ENCODE measurements around the gene SLC17A3.

Gene SLC17A3

GRCh38 chr6:25868436-25869183 lies 5.4 kb downstream of the SLC17A3 start:
- Histone ChIP-seq H2AFZ (ENCODE audit: low read length) (no peak overlapping the region), H3K36me3 (replicated peaks; ENCODE audit: insufficient read depth, low read length) (no peaks in the 10 kb centered on the region), H3K4me1 (ENCODE audit: low read length) (no peaks in the 10 kb centered on the region), H3K79me2 (ENCODE audit: low read length) (no peaks in the 10 kb centered on the region), H4K20me1 (ENCODE audit: insufficient read depth, low read length) (no peaks in the 10 kb centered on the region), H3K9me3 (replicated peaks; ENCODE audit: insufficient read depth, low read length) (no peaks in the 10 kb centered on the region), H3K9ac (ENCODE audit: low read length) (no peak overlapping the region), H3K4me2 (ENCODE audit: low read depth, low read length) (no peak overlapping the region), H3K27ac (ENCODE audit: low read length) (no peak overlapping the region), H3K27me3 (replicated peaks; ENCODE audit: insufficient read depth, low read length) (no peaks in the 10 kb centered on the region), H3F3A (ENCODE audit: insufficient read depth, low read length) (no peaks in the 10 kb centered on the region), H3K4me3 (ENCODE audit: low read length) (no peak overlapping the region), H3K9me2 (replicated peaks; ENCODE audit: insufficient read depth, low read length) (no peaks in the 10 kb centered on the region)
- TF ChIP-seq EZH2 (optimal IDR thresholded peaks at IDR 0.05; ENCODE audit: low read depth, low read length): no peak
- no peak for TF ChIP-seq EZH2phosphoT487 (IDR thresholded peaks at IDR 0.05; ENCODE audit: low read length)
- no peak for TF ChIP-seq CTCF (IDR thresholded peaks at IDR 0.05; ENCODE audit: low read length)
- DNase-seq: no peak

- H3K9ac ChIP-seq (ENCODE audit: low read length): no peak overlapping the region
- no peaks in the 10 kb centered on the region for H3K36me3 ChIP-seq (replicated peaks; ENCODE audit: insufficient read depth, low read length)
- H3K4me3 ChIP-seq (ENCODE audit: low read length): no peak overlapping the region
- H3K9me3 ChIP-seq (replicated peaks; ENCODE audit: insufficient read depth, low read length): no peaks in the 10 kb centered on the region
- no peak overlapping the region for H3K27ac ChIP-seq (ENCODE audit: low read length)
- no peak overlapping the region for H3K4me2 ChIP-seq (ENCODE audit: low read depth, low read length)
- H3K9me2 ChIP-seq (replicated peaks; ENCODE audit: insufficient read depth, low read length): no peaks in the 10 kb centered on the region
- H3K27me3 ChIP-seq (replicated peaks; ENCODE audit: insufficient read depth, low read length): no peaks in the 10 kb centered on the region
- TF ChIP-seq EZH2 (optimal IDR thresholded peaks at IDR 0.05; ENCODE audit: low read depth, low read length): no peak
- TF ChIP-seq CTCF (IDR thresholded peaks at IDR 0.05; ENCODE audit: low read length): no peak
- no peak for TF ChIP-seq EZH2phosphoT487 (IDR thresholded peaks at IDR 0.05; ENCODE audit: low read length)
- H3K4me1 ChIP-seq (ENCODE audit: low read length): no peaks in the 10 kb centered on the region
- H3F3A ChIP-seq (ENCODE audit: insufficient read depth, low read length): no peaks in the 10 kb centered on the region
- H3K79me2 ChIP-seq (ENCODE audit: low read length): no peaks in the 10 kb centered on the region
- H2AFZ ChIP-seq (ENCODE audit: low read length): no peak overlapping the region
- DNase-seq: no peak
- no peaks in the 10 kb centered on the region for H4K20me1 ChIP-seq (ENCODE audit: insufficient read depth, low read length)
Measured at GRCh38 chr6:25866011-25866410, 8.0 kb downstream of the SLC17A3 start.

GRCh38 chr6:25863360-25863759 lies 10.7 kb downstream of the SLC17A3 start:
- H3K9ac ChIP-seq (ENCODE audit: low read length): no peak overlapping the region
- H3K27me3 ChIP-seq (replicated peaks; ENCODE audit: insufficient read depth, low read length): no peaks in the 10 kb centered on the region
- H3K79me2 ChIP-seq (ENCODE audit: low read length): no peaks in the 10 kb centered on the region
- H3K27ac ChIP-seq (ENCODE audit: low read length): no peak overlapping the region
- no peak overlapping the region for H3K4me3 ChIP-seq (ENCODE audit: low read length)
- no peaks in the 10 kb centered on the region for H3K9me3 ChIP-seq (replicated peaks; ENCODE audit: insufficient read depth, low read length)
- no peaks in the 10 kb centered on the region for H3K4me1 ChIP-seq (ENCODE audit: low read length)
- H3K36me3 ChIP-seq (replicated peaks; ENCODE audit: insufficient read depth, low read length): no peaks in the 10 kb centered on the region
- H4K20me1 ChIP-seq (ENCODE audit: insufficient read depth, low read length): no peaks in the 10 kb centered on the region
- no peak for DNase-seq
- H3F3A ChIP-seq (ENCODE audit: insufficient read depth, low read length): no peaks in the 10 kb centered on the region
- H3K9me2 ChIP-seq (replicated peaks; ENCODE audit: insufficient read depth, low read length): no peaks in the 10 kb centered on the region
- no peak overlapping the region for H3K4me2 ChIP-seq (ENCODE audit: low read depth, low read length)
- TF ChIP-seq EZH2phosphoT487 (IDR thresholded peaks at IDR 0.05; ENCODE audit: low read length) (no peak), CTCF (IDR thresholded peaks at IDR 0.05; ENCODE audit: low read length) (no peak), EZH2 (optimal IDR thresholded peaks at IDR 0.05; ENCODE audit: low read depth, low read length) (no peak)
- no peak overlapping the region for H2AFZ ChIP-seq (ENCODE audit: low read length)

Data from MM.1S (cell line).